ENCODE results near the gene GK.

DNA sequence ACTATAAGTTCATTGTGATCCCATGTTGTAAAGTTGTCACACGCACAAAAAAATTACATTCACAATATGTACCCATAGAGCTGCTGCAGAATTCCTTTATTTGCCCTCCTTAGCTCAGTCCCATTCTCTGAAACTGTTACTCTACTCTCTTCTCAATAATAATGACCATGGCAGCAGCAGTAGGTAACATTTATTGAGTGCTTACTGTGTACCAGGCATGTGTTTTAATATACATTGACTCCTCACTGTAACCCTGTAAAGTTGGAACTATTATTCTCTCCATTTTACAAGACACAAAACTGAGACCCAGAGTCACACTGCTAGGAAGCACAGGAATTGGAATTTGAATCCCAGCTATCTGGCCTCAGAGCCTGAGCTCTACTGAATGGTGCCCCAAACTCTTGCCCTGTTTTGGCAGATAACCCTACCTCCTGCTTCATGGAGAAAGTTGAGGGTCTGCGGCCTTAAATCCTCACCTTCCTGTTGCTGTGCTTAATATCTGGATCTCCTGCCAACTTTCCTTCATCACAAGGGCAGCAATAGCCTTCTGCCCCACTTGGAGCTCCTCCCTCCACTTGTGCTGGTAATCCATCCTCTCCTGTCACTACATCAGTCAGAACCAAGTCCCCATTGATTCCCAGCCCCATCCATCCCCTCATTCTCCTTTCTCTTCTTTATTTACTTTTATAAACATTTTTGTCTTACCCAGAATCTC, 20.8 kb downstream of the GK start:
- TF ChIP-seq, protein P1, sequence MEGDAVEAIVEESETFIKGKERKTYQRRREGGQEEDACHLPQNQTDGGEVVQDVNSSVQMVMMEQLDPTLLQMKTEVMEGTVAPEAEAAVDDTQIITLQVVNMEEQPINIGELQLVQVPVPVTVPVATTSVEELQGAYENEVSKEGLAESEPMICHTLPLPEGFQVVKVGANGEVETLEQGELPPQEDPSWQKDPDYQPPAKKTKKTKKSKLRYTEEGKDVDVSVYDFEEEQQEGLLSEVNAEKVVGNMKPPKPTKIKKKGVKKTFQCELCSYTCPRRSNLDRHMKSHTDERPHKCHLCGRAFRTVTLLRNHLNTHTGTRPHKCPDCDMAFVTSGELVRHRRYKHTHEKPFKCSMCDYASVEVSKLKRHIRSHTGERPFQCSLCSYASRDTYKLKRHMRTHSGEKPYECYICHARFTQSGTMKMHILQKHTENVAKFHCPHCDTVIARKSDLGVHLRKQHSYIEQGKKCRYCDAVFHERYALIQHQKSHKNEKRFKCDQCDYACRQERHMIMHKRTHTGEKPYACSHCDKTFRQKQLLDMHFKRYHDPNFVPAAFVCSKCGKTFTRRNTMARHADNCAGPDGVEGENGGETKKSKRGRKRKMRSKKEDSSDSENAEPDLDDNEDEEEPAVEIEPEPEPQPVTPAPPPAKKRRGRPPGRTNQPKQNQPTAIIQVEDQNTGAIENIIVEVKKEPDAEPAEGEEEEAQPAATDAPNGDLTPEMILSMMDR (IDR thresholded peaks at IDR 0.05), result no peak
- TF ChIP-seq POLR2AphosphoS5 (IDR thresholded peaks at IDR 0.05), result no peak

Data from esophagus muscularis mucosa (tissue), 3 donors.